OCI-M2 (cell line): ENCODE results near the gene DTL.

Source experiments
- DNase-seq: peaks from one replicate; lab custom pipeline; 2025; ENCODE audit not compliant: unreplicated experiment; lab: John Stamatoyannopoulos, UW

The DTL gene

DNA sequence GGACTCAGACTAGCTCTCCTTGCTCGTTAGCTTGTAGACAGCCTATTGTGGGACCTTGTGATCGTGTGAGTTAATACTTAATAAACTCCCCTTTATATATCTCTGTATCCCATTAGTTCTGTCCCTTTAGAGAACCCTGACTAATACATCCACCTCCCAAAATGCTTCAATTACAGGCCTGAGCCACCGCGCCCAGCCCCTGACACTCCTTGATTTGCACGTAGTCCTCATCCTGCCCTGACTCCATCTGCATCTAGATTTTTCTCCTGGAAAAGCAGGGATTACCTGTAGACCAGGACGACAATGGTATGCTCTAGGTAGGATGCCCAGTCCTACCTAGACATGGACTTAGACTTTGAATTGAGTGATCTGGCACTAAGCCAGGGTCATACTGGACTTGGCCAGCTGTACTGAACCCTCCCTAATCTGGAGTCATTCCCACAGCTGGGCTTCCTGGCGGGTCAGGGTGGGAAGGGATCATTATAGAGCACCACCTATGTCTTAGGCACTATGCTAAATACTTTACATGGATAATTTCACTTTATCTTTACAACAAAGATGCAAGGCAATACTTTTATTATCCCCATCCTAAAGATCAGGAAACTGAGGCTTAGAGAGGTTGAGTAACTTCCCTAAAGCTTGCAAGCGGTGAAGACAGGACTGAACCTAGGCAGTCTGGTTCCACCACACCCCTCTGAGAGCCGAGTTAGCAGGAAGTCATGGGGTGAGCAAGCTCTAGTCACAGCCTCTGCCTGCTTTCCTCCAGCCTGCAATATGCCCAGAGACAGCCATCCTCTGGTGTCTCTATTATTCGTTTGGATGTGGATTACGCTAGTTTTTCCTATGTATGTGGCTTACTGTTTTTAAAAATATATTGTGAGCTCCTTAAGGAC is 89.4 kb downstream of the DTL start:
- no peak for DNase-seq

DNA sequence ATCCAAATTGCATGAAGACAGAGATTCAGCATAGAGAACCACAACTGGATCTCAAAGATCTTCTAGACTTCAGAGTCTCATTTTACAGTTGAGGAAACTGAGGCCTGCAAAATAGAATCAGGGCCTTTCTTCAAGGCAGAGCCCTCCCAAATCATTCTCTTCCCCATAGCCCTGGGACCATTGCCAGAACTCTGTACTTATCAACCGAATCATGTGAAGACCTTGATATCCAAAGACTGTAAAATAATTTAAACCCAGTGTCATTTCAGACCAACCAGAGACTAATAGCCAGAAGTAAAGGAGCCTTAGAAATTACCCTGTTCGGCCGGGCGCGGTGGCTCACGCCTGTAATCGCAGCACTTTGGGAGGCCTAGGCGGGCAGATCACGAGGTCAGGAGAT is 90.1 kb downstream of the DTL start:
- DNase-seq: no peak

DNA sequence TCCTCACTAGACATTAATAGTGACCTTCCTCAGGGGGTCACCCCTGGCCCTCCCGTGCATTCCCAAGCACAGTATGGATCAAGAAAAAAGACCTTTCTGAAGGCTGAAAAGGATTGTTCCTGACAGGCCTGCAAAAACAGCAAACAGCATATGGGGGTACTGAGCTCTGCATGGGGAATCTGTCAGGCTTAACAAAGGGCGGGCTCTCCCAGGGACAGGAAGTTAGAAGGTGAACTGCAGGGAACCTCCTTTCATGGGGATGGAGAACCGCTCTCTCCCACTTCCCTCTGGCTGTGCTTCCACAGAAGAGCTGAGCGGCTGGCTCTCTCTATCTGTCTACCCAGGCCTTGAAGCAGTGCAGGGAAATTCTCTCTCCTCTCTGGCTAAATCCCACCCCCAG is 91.7 kb downstream of the DTL start:
- DNase-seq: no peak

DNA sequence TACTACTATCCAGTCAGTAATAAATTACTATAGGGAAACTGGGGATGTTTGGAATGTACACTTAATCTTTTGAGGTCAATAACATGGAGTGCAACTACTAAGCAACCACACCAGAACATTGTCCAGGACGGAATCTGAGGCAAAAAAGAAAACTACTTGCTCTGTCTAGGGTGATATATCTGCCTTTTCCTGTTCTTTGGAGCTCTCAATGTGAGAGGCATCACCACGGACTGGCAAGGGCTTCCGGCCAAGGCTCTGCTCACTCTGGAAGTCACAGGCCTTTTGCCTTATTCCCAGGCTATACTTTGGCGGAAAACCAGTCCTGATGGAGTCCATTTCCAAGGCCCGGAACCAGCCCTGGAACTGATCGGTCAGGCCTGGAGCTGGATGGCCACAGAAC is 94.2 kb downstream of the DTL start:
- DNase-seq: no peak

DNA sequence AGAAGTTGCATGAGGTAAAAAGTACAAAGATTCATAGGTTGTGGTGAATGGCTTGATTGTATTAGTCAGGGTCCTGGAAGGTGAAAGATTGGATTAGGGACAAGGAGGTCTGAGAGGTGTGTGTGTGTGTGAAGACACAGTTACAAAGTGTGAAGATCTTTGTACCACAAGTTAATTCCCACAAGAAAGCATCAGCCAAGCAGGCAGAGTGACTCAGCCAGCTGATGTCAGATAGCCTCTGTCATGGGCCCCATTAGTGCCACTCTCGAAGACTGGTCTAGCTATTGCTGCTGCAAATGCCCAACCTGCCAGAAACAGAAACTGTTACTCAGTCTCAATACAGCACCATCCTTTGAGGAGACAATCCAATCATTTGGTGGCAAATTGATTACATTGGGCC is 96.5 kb downstream of the DTL start:
- DNase-seq: no peak

DNA sequence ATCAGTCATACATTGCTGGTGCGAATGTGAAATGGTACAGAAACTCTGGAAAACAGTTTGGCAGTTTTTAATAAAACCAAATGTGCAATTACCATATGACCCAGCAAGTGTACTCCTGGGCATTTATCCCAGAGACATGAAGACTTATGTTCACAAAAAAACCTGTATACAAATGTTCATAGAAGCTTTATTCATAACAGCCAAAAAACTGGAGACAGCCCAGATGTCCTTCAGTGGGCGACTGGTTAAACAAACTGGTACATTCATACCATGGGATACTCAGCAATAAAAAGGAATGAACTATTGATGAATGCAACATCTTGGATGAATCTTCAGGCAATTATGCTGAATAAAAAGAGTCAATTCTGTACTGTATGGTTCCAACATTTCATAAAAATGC is 97.8 kb downstream of the DTL start:
- no peak for DNase-seq

DNA sequence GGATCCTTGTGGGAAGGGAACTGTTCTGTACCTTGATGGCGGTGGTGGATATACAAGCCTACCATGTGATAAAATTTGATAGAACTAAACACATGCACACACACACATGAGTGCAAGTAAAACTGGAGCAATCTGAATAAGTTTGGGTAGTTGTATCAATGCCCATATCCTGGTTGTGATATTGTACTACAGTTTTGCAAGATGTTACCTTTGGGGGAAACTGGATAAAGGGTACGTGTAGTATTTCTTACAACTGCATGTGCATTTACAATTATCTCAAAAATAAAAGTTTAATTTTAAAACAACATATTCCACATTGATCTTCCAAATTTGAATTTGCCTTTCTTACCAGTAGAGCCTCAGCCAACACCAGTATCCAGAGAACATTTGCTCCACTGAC is 99.6 kb downstream of the DTL start:
- no peak for DNase-seq

DNA sequence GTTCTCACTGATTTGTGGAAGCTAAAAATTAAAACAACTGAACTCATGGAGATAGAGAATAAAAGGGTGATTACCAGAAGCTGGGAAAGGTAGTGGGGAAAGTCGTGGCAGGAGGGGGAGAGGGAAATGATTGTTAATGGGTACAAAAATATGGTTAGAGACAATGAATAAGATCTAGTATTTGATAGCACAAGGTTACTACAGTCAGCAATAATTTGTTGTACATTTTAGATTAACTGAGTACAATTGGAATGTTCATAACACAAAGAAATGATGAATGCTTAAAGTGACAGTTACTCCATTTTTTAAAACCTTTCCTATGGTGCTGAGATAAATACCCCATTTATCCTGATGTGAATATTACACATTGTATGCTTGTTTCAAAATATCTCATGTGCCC is 102.3 kb downstream of the DTL start:
- no peak for DNase-seq

DNA sequence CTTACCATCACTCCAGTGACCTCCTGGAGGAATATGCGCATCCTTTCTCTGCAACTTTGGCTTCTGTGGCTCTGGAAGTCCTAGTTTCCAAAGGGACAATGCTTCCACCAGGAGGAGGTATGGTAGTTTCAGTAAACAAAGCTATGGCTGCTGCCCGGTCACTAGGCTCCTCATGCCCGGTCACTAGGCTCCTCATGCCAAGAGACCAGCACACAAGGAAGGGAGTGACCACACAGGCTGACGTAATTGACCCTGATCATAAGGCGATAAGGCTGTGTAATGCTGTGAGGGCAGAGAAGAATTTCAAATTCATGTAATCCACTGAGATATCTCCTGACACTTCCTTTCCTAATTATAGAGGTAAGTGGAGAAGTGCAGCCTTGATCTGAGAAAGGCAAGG is 102.9 kb downstream of the DTL start:
- DNase-seq: no peak

DNA sequence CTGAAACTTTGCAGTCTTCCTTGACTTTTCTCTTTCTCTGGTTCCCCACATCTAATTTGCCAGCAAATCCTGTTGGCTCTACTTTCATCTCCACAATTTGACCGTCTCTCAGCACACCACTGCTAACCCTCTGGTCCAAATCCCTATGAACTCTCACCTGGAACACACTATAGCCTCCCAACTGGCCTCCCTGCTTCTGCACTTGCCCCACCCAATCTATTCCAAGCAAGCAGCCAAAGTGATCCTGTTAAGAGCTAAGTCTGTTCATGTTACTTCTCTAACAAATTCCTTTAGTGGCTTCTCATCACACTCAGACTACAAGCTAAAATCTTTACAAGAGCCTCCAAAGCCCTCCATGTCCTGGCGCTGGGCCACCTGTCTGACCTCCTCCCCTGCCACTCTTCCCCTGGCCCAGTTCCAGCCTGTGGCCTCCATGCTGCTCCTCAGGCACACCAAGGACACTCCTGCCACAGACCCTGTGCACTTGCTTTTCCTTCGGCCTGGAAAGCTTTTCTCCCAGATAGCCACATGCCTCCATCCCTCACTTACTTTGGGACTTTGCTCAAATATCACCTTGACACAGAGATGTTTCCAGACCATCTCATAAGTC is 104.1 kb downstream of the DTL start:
- no peak for DNase-seq

DNA sequence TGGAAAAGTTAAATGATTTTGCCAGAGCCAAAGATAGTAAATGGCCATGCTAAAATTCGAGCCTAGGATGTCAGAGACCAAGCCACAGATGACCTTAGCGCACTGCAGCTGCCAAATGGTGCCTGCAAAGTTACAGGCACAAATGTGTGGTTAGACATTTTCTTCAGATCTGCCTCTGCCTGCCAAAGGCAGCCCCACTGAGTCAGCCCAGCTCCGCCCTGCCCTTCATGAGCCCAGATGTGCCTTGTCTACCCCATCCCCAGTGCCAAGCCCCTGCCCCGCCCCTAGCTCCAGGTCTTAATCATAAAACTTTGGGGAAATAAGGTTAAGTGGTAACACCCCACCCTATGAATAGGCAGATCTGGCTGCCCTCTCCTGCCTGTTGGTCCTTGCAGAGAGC is 105.9 kb downstream of the DTL start:
- DNase-seq: no peak

DNA sequence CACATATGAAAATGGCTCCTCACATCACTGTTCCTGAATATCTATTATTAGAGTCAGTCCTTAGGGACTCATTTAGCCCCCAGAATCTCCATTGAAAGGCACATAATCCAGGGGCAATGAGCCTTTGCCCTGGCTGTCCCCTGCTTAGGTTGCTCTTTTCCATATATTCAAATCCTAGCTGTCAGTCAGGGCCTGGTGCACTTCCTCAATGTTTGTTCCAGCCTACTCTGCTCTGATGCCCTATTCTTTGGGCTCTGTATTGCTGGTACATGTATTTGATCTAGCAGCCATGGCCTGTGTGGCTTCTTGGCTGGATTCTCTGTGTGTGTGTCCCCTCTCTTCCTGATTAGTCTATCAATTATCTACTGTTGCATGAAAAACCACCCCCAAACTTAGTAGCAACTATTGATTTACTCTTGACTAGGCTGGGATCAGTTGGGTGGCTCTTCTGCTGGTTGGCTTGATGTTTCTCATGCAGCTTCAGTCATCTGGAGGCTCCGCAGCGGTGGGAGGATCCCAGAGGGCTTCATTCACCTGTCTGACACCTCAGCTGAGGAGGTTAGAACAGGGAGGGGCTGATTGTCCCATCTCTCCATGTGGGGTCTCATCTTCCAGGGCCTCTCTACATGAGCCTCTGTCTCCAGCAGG is 107.5 kb downstream of the DTL start:
- no peak for DNase-seq

DNA sequence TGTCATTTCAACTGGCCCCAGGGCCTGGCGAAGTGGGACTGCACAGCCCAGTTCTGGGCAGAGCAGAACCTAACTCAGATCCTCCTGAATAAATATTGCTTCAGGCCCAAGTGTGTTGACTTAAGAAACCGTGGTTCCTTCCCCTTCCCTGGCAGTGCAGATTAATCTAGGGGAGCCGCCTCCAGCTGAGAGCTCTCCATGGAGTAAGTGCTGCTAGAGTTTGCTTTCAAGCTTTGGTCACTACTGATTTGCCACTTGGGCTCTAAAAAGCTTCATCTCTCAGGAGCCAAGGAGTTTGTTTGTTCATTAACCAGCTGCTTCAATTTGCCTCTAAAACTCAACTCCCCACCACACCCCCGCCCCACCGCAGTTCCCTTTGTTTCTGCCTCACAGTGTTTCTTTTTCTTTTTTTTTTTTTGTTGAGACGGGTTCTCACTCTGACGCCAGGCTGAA is 112.1 kb downstream of the DTL start:
- no peak for DNase-seq

DNA sequence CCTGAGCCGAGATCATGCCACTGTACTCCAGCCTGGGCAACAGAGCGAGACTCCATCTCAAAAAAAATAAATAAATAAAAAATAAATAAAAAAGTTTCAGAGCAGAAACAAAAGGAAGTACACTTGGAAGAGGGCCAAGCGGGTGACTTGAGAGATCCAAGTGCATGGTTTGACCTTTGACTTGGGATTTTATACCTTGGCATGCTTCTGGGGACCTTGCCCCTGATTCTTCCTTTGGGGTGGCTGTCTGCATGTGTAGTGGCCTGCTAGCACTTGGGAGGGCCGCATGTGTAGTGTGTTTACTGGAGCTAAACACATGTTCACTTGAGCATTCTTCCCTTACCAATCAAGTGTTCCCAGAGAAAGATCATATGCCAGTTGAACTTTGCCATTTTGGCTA is 114.0 kb downstream of the DTL start:
- no peak for DNase-seq

DNA sequence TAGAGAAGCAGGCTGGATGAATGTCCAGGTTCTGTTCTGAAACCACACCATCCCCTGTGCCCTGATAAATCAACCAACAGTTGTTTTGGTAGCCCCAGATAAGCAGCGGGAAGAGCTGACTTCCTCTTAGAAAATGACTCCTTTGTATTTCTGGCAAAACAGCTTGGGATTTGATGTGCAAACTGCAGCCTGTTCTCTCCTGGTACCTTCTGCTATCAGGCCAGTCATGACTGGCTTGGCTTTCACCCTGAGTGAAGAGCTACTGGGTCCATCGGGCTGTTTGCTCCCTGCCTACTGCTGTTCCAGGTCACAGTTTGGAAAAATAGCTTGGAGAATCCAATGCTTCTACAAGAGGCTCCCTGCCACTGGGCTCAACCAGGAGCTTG is 116.8 kb downstream of the DTL start:
- peak; percentile 75 for DNase-seq

DNA sequence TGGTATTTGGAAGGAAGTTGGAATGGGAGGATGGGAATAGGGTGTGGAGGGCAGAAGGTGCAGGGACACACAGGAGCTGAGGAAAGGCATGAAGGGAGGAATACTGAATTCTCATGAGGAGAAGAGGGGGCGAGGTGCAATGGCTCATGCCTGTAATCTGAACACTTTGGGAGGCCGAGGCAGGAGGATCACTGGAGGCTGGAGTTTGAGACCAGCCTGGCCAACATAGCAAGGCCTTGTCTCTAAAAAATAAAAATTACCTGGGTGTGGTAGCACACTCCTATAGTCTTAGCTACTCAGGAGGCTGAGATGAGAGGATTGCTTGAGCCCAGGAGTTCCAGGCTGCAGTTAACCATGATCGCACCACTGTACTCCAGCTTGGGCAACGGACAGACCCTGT is 117.3 kb downstream of the DTL start:
- DNase-seq: no peak

DNA sequence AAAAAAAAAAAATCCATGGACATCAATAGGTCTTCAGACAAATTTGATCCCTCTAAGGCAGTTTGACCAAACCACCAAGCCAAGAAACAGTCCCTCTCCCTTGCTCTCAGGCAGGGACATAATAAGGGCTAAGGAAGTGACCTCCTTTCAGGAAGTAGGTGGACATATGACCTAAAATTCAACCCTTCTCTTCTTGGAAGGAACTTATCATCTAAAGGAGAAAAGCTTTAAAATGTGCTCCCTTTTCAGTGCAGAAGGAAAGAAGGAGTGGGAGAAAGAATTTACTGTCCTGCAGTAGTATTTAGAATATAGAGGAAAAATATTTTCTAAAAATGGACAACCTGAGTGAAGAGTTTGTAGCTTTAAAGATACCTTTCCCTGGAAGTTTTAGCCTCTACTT is 118.1 kb downstream of the DTL start:
- DNase-seq: no peak
